Activated T-helper 1 cell treated with anti-CD3 and anti-CD28 coated beads, Interleukin-12 subunit alpha, Interleukin-12 subunit beta, Interleukin-2, Interleukin-4 antibody, amounts not matched to agents 30 ng/mL and 10 ng/mL and 1 ng/mL, durations not matched to agents 14 hours and 24 hours and 36 hours (primary cell): Measurements from ENCODE around the gene SPG21. TPM values are rescaled to one million over a fixed set of nuclear protein-coding genes. Genes with fewer than 3 reads are reported as not detected.

ENCODE experiments used
- DNase-seq: peaks from one replicate; pipeline ENCODE4 v3.0.0; 2021; ENCODE audit warnings: low spot score
- H3K27ac Mint-ChIP-seq: one replicate; pipeline ENCODE4 v1.8.0; 2021; ENCODE audit warnings: mild to moderate bottlenecking, mixed read lengths
- H3K27me3 Mint-ChIP-seq: one replicate; pipeline ENCODE4 v1.8.0; 2022; ENCODE audit warnings: mild to moderate bottlenecking, moderate library complexity, mixed read lengths; ENCODE audit not compliant: insufficient read depth
- H3K36me3 Mint-ChIP-seq: one replicate; pipeline ENCODE4 v1.8.0; 2021; ENCODE audit warnings: low read depth, mixed read lengths
- H3K4me1 Mint-ChIP-seq: one replicate; pipeline ENCODE4 v1.8.0; 2021; ENCODE audit warnings: low read depth, mixed read lengths
- H3K4me3 Mint-ChIP-seq: one replicate; pipeline ENCODE4 v1.8.0; 2021; ENCODE audit warnings: mild to moderate bottlenecking, moderate library complexity, mixed read lengths
- H3K9me3 Mint-ChIP-seq: one replicate; pipeline ENCODE4 v1.8.0; 2021; ENCODE audit warnings: mixed read lengths
- intact Hi-C: fragments of 100-400 bp; cut with micrococcal nuclease; formaldehyde crosslinking; loops from one replicate; pipeline ENCODE4 v1.15.1; 2024
- total RNA-seq: library from RNA; stranded (reverse); gene quantifications from 2 replicates; pipeline ENCODE4 v1.2.3, GENCODE V29; 2022

Gene SPG21, protein sequence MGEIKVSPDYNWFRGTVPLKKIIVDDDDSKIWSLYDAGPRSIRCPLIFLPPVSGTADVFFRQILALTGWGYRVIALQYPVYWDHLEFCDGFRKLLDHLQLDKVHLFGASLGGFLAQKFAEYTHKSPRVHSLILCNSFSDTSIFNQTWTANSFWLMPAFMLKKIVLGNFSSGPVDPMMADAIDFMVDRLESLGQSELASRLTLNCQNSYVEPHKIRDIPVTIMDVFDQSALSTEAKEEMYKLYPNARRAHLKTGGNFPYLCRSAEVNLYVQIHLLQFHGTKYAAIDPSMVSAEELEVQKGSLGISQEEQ
- 70.2 and 73.3 TPM in 2 replicates for total RNA-seq

DNA sequence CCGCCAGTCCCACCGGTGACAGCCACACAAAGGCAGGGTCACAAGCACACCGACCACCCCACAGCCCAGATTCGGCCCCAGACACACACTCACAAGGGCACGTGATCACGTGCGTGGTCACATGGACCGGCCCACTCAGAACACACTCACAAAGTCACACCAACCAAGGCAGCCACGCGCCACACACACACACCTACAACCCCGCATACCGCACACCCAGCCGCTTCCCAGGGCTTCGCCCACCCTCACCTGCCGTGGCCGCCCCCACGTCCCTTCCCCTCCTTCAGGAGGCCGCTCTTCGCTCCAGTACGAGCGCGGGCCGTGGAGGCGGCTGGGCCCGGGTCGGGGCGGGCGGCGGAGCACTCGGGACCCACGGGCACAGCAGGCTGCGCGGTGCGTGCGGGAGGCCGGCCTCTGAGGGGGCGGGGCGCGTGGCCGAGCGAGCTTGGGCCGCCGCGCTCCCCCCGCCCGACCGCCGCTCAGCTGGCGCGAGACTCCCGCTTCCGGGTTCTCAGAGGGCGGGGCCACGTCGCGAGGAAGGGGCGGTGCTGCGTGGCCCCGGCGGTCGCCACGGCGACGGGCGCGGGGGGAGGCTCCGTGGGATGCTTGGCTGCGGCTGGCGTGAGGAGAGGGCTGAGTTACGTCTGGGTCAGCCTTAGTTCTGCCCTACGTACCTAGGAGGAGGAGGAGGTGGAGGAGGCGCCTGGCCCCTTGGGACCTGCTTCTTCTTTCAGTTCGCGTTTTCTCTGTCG is at the start of gene SPG21:
SPG21 (minus strand) TSS at position 499 of the 752 bp plus-strand sequence. CDS start 6,345 bp downstream, outside the sequence.
- Mint-ChIP-seq H3K36me3 (peaks cover 12% of the 10 kb centered on the region), H3K9me3 (no peaks in the 10 kb centered on the region), H3K4me3 (peak within 1 kb of the TSS; percentile 99), H3K27ac (peak within 1 kb of the TSS; percentile 93), H3K27me3 (no peaks in the 10 kb centered on the region), H3K4me1 (peaks cover 51% of the 10 kb centered on the region)
- intact Hi-C loops = loop anchor here (1.0 to 5.0 kb wide), 11 partner anchors 15 to 892 kb away; partner anchors contain the start of genes CLPX, PDCD7, PIF1 and PLEKHO2
- peak; percentile 92 for DNase-seq

DNA sequence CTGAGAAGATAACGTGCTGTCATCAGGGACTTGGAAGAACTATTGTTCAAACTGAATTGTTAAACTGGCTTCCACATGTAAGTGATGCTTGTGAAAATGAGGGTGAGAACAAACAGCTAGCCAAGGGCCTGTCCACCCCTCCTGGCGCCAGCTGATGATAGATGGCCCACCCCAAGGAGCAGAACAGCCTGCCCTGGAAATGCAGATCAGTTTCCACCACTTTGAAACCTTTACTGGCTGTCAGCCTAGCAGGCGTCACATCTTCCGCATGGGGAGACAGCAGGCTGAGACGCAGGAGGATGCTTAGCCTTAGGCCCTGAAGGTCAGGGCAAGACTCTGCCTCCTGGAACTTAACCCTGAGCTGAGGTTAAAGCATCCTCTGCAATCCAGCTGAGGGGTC is 49.1 kb upstream of the SPG21 start:
- intact Hi-C loops = no loop called here
- H3K9me3 Mint-ChIP-seq = no peaks in the 10 kb centered on the region

DNA sequence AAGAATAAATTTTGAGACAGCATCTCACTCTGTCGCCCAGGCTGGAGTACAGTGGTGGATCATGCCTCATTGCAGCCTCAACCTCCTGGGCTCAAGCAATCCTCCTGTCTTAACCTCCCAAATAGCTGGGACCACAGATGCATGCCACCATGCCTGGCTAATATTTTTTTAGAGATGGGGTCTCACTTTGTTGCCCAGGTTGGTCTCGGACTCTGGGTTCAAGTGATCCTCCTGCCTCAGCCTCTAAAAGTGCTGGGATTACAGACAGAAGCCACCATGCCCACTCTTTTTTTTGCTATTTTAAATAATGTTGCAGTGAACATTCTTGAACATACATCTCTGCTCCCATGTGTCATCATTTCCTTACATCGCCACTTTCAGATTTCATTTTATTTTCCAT is 48.7 kb upstream of the SPG21 start:
- intact Hi-C loops = no loop called here
- Mint-ChIP-seq H3K36me3 (no peaks in the 10 kb centered on the region), H3K27ac (no peak overlapping the region), H3K4me3 (no peak overlapping the region), H3K4me1 (peaks cover 9% of the 10 kb centered on the region), H3K9me3 (no peaks in the 10 kb centered on the region), H3K27me3 (peaks cover 2% of the 10 kb centered on the region)
- no peak for DNase-seq

More for the DNA sequence above, 49.1 kb upstream of the SPG21 start:
- Mint-ChIP-seq H3K4me3 (no peak overlapping the region), H3K36me3 (no peaks in the 10 kb centered on the region), H3K27me3 (peaks cover 2% of the 10 kb centered on the region), H3K4me1 (peaks cover 5% of the 10 kb centered on the region), H3K27ac (no peak overlapping the region)
- no peak for DNase-seq

DNA sequence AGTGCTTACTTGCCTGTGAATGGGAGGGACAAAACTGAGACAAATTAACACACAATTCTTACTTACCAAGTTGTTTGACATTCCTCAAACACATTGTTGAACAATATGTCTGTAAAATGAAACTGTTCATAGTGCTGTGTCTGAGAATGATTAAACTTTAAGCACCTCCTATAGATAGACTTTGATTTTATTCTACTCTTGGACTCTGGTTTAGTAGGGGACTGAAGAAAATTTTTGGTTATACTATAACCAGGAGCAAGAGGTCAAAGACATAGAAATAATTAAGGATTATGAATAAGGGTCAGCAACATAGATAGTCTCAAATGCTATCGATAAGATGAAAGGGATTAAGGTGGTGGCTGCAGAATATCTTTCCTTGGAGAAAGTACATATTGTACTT is 47.6 kb upstream of the SPG21 start:
- H3K4me3 Mint-ChIP-seq = no peak overlapping the region
- H3K9me3 Mint-ChIP-seq = no peaks in the 10 kb centered on the region
- H3K36me3 Mint-ChIP-seq = no peaks in the 10 kb centered on the region
- no peak overlapping the region for H3K27ac Mint-ChIP-seq
- intact Hi-C loops = no loop called here
- peaks cover 5% of the 10 kb centered on the region for H3K27me3 Mint-ChIP-seq
- H3K4me1 Mint-ChIP-seq = peaks cover 13% of the 10 kb centered on the region
- no peak for DNase-seq

DNA sequence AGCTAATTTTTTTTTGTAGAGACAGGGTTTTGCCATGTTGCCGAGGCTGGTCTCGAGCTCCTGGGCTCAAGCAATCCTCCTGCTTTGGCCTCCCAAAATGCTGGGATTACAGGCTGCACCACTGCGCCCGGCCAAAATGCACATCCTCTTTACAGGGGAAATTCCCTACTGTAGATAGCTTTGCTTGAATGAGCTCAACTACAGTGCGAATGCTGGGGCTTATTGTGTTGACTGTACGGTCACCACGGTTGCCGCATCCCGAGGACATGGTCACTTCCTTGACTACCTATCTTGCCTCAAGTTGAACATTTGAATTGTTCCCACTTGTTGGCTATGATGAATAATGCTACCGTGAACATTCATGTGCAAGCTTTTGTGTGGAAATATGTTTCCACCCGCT is 45.0 kb upstream of the SPG21 start:
- Mint-ChIP-seq H3K27ac (no peak overlapping the region), H3K36me3 (no peaks in the 10 kb centered on the region), H3K4me1 (peaks cover 13% of the 10 kb centered on the region), H3K9me3 (no peaks in the 10 kb centered on the region), H3K4me3 (no peak overlapping the region), H3K27me3 (peaks cover 18% of the 10 kb centered on the region)
- no peak for DNase-seq
- intact Hi-C loops = loop anchor here (5.0 kb wide), 2 partner anchors 153 to 353 kb away; partner anchors contain the start of gene CLPX

DNA sequence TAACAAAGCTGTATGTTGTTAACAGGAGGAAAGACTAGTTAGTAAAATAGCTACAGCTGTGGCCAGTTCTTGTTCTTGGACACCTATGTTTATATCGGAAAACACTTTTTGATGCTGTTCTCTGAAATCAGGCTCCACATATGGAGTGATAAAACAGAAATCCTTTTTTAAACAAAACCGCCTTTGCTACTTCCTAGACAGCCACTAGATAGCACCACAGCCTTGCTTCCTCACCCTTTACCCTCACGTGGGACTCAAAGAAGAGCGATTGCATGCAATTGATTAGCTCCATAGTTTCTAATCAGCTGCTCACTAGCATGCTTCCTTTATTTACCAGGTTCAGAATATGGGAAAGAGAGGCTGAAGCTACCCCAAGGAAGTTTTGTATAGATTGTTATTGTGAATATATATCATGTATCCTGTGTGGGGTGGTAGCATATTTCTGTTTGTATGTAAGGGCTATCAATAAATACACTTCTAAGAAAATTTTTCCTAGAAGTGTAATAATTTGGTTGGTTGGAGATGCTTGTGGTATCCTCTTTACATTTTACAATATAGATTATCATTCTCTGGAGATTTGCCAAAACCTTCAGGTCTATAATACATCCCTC is 44.0 kb upstream of the SPG21 start:
- H3K36me3 Mint-ChIP-seq = no peaks in the 10 kb centered on the region
- no peak overlapping the region for H3K27ac Mint-ChIP-seq
- intact Hi-C loops = loop anchor here (1.0 to 5.0 kb wide), 6 partner anchors 45 to 354 kb away; partner anchors contain the start of genes CLPX, PARP16 and RNU5A-1
- H3K4me1 Mint-ChIP-seq = peaks cover 13% of the 10 kb centered on the region
- peaks cover 18% of the 10 kb centered on the region for H3K27me3 Mint-ChIP-seq
- H3K4me3 Mint-ChIP-seq = no peak overlapping the region
- H3K9me3 Mint-ChIP-seq = no peaks in the 10 kb centered on the region
- no peak for DNase-seq

DNA sequence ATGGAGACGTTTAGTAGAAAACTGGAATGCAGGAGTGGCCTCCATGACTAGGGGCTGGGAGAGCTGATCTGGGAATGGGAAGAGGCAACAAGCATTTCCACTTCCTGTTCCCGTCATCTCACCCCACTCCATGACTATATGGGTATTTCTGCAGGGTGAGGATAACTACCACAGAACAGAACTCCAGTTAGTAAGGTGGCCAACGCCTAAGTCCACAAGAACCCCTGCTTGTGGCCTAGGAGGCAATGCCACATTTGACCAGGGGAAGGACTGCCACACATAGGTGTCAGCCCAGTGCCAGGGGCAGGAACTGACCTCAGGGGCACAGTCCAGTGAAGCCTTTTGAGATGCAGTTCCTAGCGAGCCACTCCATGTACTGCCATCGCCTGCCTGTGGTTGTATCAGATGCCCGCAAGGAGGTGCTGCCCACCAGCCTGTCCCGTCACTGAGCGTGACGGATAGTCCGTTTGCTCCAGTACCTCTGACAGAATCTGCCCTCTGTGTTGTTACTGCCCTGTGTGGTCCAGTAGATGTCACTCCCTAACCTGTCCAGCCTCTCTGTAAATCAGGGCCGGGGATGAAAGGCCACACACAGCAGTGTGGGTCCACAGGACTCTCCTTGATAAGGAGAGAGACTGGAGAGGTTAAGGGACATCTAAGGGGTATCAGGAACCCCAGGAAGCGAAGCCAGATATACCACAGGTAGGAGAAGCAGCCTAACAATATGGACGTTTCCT is 43.3 kb upstream of the SPG21 start:
- Mint-ChIP-seq H3K4me1 (peaks cover 20% of the 10 kb centered on the region), H3K36me3 (no peaks in the 10 kb centered on the region), H3K4me3 (no peak overlapping the region)

DNA sequence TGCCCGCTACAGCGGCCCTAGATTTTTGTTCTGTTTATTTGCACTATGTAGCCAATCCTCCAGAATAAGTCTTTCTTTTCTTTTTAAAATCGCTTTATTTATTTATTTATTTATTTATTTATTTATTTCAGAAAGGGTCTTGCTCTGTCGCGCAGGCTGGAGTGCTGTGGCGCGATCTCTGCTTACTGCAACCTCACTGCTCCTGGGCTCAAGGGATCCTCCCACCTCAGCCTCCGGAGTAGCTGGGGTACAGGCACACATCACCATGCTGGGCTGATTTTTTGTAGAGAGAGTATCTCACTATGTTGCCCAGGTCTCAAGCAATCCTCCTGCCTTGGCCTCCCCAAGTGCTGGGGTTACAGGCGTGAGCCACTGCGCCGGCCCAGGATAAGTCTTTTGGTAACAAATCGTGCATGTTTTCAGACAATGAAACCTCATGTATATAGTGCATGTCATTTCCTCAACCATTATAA is 40.1 kb upstream of the SPG21 start:
- peak overlapping the region; percentile 76 for H3K4me3 Mint-ChIP-seq
- H3K27me3 Mint-ChIP-seq = peaks cover 16% of the 10 kb centered on the region
- DNase-seq = no peak
- H3K27ac Mint-ChIP-seq = peak overlapping the region; percentile 51
- no peaks in the 10 kb centered on the region for H3K9me3 Mint-ChIP-seq
- intact Hi-C loops = loop anchor here (2.0 to 5.0 kb wide), 4 partner anchors 19 to 358 kb away; partner anchors contain the start of genes CLPX and PDCD7
- peaks cover 10% of the 10 kb centered on the region for H3K36me3 Mint-ChIP-seq
- H3K4me1 Mint-ChIP-seq = peaks cover 25% of the 10 kb centered on the region

More for the DNA sequence above, 43.3 kb upstream of the SPG21 start:
- no peaks in the 10 kb centered on the region for H3K9me3 Mint-ChIP-seq
- DNase-seq = no peak
- H3K27me3 Mint-ChIP-seq = peaks cover 16% of the 10 kb centered on the region
- intact Hi-C loops = loop anchor here (1.0 to 5.0 kb wide), 6 partner anchors 45 to 354 kb away; partner anchors contain the start of genes CLPX, PARP16 and RNU5A-1
- H3K27ac Mint-ChIP-seq = no peak overlapping the region

DNA sequence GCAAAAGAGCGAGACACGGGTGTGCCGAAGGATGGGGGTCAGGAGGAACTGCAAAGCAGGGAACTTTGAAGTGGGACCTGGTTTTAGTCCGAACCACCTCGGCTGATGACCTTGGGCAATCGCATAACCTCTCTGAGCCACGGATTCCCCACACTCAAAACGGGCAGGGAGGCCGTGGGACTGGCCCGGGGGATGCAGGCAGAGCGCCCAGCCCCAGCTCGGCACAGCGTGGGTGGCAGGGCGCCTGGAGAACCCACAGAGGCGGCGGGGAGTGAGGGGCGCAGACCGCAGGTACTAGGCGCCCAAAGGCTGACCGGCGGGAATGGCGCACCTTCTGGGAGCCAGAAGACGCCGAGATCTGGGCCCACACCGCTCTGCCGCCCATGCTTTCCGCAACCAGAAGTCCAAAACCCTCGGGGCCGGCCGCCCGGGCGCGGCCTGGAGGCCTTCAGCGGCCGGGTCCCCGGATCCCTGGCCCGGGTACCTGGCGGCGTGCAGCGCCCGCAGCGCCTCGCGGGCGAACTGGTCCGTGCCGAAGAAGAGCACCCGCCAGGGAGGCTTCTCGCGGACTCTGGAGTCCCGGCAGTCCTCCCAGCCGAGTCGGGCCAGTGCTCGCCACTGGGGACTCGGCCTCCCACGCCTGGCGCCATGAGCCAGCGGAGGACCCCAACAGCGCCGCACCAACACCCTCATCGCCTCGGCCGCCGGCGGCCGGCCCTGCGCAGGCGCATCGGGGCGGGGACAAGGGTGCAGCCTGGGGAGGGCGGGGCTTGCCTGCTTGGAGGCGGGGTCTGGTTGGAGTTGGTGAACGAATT is 39.4 kb upstream of the SPG21 start, which contains the start of gene MTFMT:
MTFMT (minus strand) TSS at position 719 of the 815 bp plus-strand sequence; CDS start at position 693, 26 bp downstream.
- intact Hi-C loops = loop anchor here (1.0 to 2.0 kb wide), 3 partner anchors 20 to 104 kb away; partner anchors contain the start of gene PDCD7
- H3K27ac Mint-ChIP-seq = peak within 1 kb of the TSS; percentile 78
- H3K4me1 Mint-ChIP-seq = peaks cover 23% of the 10 kb centered on the region
- peaks cover 14% of the 10 kb centered on the region for H3K36me3 Mint-ChIP-seq
- no peaks in the 10 kb centered on the region for H3K9me3 Mint-ChIP-seq
- peak within 1 kb of the TSS; percentile 89 for H3K4me3 Mint-ChIP-seq
- peak; percentile 83 for DNase-seq
- H3K27me3 Mint-ChIP-seq = peaks cover 16% of the 10 kb centered on the region

DNA sequence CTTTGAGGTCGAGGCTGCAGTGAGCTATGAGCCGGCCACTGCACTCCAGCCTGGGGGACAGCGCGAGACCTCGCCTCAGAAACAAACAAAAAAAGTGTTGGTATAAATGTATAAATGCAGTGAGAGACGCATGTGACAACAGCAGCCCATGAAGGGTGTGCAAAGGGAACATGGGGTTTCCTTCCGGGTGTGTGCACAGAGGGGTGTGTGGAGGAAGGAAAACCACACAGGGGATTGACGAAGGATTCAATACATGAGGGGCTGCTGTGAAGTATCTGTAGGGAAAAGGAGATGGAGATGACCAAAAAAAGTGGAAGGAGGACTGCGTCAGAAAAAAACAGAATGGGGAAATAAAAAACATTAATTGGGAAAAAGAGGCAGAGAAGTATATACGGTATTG is 38.6 kb upstream of the SPG21 start:
- H3K4me3 Mint-ChIP-seq = peak overlapping the region; percentile 89
- peaks cover 14% of the 10 kb centered on the region for H3K36me3 Mint-ChIP-seq

DNA sequence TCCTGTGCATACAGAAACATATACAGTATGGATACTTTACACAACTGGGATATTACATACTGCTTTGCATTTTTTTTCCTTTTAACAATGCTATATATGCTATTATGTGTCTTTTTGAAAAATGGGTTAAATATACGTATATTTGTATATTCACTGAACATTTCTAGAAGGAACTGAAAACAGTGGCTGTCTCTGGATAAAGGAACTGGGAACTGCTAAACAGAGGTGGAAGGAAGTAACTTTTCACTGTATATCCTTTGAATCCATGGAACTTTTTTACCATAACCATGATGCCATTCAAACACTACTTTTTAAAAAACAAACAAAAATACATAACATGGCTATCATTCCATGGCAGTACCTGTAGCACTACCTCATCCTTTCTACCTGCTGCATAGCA is 37.9 kb upstream of the SPG21 start:
- Mint-ChIP-seq H3K36me3 (peaks cover 16% of the 10 kb centered on the region), H3K27ac (no peak overlapping the region), H3K27me3 (peaks cover 16% of the 10 kb centered on the region), H3K4me1 (peaks cover 11% of the 10 kb centered on the region), H3K4me3 (peak overlapping the region; percentile 89), H3K9me3 (no peaks in the 10 kb centered on the region)
- intact Hi-C loops = no loop called here
- no peak for DNase-seq

More for the DNA sequence above, 38.6 kb upstream of the SPG21 start:
- H3K4me1 Mint-ChIP-seq = peaks cover 15% of the 10 kb centered on the region
- DNase-seq = no peak
- no peaks in the 10 kb centered on the region for H3K9me3 Mint-ChIP-seq
- H3K27me3 Mint-ChIP-seq = peaks cover 16% of the 10 kb centered on the region
- intact Hi-C loops = loop anchor here (1.0 to 2.0 kb wide), 3 partner anchors 20 to 104 kb away; partner anchors contain the start of gene PDCD7
- H3K27ac Mint-ChIP-seq = peak overlapping the region; percentile 78
